Measurements from ENCODE around the gene ANKRD28.
"Not testable (repeated sequence)": the region's sequence is repeated elsewhere in the genome, so short reads cannot be mapped to it uniquely, and the experiment has no call there.

ANKRD28 gene

DNA sequence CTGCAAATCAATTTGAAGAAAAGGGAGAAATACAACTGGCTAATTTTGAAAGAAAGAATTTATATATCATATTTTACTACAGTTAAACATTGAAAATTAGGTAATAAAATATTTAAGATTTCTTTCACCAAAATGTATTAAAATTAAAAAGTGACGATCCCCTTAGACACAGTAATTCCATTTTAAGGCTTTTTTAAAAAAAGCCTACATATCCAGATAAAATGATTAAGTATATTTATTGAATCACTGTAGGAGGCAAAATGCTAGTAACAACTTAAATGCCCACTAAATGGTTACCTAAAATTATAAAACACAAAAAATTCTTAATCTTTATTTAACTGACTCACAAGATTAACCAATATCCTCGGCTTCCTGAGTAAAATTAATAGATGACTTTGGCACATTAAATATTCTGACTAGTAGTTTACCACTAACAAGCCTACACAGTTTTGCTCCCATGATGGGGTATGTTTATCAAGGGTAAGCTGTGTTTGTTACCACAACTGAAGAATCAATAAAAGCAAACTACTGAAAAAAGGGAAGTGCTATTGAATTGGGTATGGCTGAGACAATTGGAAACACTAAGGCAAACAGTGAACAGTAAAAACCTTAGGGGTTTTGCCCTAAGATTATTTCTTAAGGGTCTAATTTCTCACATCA is 28.4 kb downstream of the ANKRD28 start:
- FAIRE-seq, result peak; percentile 14

DNA sequence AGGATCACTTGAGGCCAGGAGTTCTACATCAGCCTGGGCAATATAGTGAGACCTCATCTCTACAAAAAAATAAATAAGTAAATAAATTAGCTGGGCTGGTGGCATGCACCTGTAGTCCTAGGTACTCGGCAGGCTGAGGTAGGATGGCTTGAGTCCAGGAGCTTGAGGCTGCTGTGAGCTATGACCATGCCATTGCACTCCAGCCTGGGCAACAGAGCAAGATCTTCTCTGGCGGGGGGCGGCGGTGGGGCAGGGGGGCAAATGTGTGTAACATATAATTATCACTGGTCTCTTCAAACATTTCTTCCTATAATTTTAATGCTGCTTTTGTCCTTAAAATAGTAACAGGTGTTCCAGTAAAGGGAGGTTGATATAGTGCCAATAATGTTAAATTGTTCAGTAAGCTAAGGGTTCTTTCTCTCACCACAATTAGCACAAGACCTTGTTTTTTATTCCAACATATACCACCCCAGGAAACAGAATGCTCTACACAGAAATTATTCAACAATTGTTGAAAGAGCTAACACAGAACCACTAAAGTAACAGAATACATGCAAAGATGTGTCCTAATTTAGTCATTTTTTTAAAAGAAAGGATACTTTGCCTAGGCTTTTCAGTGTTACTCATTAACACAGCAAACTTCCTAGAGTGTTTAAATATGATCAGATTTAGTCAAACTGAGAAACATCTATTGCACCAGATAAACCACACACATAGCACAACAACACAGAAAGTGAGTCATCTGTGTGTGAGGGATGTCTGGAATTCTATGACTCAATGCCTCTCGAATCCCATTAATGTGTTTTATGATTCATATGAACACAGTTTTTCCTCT is 29.1 kb downstream of the ANKRD28 start:
- no peak for FAIRE-seq

DNA sequence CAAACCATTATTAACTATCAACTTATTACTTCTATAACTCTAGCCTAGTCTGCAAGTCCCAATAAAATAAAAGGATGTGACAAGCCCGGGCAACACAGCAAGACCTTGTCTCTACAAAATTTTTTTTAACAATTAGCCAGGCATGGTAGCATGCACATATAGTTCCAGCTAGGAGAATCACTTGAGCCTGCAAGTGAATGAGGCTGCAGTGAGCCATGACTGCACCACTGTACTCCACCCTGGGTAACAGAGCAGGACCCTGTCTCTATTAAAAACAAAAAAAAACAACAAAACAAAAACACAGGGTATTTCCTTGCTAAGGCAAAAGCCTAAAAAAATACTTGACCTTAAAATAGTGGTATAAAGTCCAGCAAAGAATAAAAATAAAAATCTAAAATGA is 31.4 kb downstream of the ANKRD28 start:
- no peak for FAIRE-seq

DNA sequence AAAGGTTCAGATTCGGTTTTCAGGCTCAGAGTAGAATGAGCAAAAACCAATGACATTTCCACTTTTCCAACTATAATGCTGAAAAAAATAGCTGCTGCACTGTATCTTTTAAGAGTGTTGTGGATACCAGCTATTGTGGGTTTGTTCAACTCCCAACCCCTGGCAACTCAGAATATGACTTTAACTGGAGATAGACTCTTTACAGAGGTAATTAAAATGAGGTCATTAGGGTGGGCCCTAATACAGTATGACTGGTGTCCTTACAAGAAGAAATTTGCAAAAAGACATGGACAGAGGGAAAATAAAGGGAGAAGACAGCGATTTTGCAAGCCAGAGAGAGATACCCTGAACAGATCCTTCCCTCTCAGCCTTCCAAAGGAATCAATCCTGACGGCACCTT is 39.5 kb downstream of the ANKRD28 start:
- no peak for FAIRE-seq

DNA sequence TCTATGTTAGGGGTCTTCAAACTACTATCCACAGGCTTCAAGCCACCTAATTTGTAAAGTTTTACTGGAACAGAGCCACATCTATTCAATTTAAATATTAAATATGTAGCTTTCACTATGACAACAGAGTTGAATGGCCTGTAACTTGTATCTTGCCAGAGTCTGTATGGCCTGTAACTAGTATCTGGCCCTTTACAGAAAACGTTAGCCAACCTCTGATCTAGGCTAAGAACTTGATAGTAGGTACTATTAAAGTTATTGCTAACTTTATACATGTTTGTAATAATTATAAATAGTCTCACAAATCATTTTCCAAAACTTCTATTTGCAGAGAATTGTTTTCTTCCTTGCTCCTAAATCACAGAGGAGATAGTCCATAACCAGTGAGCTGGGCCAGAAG is 40.0 kb downstream of the ANKRD28 start:
- FAIRE-seq, result no peak

DNA sequence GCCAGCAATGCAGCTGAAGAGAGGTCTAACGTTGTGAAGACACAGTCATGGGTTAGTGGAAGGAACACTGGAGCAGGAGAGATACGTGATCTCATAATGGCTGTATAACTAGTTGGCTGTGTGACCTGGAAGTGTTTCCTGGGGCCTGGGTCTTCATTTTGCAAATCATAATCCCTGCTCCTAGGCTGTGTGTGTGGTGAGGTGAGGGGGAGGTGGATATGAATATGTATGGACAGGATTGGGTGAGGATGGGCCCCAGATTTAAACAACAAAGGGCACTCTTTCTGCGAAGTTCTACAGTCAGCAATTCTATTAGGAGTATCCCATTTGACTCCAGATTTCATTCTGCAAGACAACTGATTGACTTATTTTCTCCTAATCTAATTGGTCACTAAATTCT is 41.3 kb downstream of the ANKRD28 start:
- no peak for FAIRE-seq

DNA sequence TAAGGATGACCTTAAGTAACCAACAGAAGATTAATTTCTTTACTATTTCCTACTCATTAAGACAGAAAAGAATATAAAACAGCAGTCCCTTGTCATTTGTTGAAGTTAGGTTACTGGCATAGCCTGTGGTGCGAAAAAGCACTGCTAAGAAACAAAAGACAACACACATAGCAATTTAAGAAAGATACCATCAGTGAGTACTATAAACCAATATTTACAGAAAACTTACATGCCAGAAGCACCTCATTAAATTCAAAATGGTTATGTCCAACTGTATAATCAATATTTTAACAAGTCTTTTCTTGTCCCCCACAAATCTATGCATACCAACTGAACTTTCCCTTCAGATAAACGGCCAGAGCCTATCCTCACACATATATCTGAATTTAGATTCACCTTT is 42.0 kb downstream of the ANKRD28 start:
- FAIRE-seq, result no peak

DNA sequence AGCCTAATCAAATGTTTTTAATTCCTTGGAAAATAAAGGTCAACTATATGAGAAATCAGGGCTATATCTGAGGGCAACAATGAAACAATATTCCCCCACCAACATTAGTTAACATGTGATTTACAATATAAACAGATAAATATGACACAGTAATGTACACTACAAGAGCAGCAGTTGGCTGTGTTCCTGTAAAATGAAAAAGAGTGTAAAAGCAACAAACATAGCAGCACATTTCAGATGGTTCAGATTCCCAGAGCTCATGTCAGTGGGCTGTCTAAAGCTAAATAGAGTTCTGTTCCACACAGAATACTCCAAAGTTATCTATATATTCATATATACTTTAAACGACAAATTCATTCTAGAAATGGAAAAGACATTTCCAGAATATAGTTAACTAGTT is 42.6 kb downstream of the ANKRD28 start:
- FAIRE-seq, result no peak

DNA sequence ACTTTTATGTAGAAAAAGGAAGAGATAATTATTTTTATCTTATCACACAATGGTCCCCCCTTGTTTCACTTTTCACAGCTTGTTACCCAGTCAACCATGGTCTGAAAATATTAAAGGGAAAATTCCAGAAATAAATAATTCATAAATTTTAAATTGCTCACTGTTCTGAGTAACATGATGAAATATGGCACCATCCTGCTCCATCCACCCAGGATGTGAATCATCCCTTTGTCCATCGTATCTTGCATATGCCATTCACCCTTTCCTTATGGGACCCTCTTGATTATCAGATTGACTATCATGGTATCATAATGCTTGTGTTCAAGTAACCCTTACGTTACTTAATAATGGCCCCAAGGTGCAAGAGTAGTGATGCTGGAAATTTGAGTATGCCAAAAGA is 43.7 kb downstream of the ANKRD28 start:
- no peak for FAIRE-seq

DNA sequence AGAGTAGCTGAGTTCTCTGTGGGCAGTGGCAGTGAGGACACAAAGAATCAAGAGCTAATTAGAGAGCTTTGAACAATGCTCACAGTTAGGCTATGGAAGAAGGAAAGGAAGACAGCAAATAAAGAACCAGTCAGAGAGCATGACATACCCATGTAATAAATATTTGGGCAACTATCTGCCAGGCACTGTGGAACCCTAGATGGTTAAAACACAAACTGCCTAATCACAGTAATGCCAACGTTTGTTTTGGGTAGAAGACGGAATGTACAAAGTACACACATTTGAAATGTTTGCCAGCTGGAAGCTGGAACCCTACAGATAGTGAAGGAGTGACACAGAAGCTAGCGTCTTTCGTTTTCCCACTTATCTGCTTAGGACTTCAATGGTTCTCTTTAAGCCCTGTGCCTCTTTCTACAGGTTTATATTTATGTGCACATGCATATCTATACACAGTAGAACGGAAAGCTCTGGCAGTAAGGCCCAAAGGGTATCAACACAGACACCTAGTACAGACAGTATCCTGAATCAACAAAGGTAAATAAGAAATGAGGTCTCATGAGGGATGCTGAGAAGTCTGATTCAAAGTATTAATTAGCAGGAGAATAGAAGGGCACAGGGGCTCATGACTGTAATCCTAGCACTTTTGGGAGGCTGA is 44.6 kb downstream of the ANKRD28 start:
- FAIRE-seq, result no peak

DNA sequence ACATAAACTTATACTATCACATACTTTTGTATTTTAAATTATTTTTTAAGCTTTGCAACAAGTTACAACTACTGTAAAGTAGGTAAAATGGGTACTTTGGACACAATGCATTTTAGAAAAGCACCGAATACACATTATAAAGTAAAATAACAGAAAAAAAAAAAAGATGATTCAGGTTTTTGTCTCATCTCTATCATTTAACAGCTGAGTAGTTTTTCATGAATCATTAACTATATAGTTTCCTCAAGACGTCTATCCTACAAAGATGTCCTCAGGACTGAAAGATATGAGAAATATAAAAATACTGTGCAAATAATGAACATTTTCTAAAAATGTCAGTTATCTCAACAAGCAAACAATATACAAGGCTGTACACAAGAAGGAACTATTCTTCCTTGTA is 46.9 kb downstream of the ANKRD28 start:
- FAIRE-seq, result no peak

DNA sequence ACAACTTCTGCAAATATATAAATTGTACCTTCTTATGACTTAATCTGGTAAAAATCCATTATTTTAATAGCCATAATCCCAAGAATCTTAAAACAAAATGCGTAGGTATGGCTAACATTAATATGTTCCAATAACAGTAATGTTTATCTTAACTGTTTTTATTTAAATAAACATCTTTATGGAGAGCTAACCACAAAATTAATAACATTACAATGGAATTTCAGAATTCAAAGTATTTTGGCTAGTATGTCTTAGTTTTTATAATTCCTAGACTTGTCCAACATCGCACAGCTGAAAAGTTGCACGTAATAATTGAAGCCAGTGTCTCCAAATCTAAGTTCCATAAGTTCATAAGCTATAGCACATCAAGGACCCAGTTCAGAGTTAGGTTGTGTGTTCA is 47.6 kb downstream of the ANKRD28 start:
- FAIRE-seq, result no peak

DNA sequence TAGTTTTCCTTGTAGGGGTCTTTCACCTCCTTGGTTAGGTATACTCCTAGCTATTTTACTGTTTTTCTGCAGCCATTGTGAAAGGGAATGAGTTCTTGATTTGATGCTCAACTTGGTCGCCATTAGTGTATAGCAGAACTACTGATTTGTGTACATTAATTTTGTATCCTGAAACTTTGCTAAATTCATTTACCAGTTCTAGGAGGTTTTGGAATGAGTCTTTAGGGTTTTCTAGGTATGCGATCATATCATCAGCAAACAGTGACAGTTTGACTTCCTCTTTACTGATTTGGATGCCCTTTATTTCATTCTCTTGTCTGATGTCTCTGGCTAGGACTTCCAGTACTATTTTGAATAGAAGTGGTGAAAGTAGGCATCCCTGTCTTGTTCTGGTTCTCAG is 51.9 kb downstream of the ANKRD28 start:
- FAIRE-seq, result not testable (repeated sequence)

DNA sequence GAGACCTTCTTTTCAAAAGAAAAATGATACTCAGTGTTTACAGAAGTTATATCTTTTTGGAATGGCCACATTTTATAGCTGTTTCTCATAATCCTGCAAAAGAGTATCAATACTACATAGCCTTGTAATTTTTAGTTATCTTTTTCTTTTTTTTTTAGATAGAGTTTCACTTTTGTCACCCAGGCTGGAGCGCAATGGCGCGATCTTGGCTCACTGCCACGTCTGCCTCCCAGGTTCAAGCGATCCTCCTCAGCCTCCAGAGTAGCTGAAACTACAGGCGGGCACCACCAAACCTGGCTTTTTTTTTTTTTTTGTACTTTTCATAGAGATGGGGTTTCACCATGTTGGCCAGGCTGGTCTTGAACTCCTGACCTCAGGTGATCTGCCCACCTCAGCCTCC is 53.6 kb downstream of the ANKRD28 start:
- FAIRE-seq, result no peak

DNA sequence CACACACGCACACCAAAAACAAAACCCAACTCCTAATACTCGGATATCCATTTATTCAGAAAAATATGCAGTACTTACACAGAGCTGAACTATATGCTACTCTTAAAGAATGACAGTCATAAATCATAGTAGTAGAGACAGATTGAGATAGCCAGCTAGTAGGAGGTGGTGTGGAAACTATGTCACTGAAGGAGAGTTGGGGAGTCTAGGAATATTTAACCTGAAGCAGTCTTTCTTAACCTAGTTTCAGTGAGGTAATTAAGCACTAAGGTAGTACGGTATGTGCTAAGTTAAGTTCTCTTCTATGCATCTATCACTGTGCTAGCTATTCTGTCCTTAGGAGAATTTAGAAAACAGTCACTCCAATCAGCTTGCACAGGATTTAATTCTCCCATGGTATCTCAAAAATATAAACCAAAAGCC is 54.2 kb downstream of the ANKRD28 start:
- FAIRE-seq, result no peak

DNA sequence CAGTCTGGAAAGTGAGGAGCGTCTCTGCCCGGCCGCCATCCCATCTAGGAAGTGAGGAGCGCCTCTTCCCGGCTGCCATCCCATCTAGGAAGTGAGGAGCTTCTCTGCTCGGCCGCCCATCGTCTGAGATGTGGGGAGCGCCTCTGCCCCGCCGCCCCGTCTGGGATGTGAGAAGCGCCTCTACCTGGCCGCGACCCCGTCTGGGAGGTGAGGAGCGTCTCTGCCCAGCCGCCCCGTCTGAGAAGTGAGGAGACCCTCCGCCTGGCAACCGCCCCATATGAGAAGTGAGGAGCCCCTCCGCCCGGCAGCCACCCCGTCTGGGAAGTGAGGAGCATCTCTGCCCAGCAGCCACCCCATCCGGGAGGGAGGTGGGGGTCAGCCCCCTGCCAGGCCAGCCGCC is 55.5 kb downstream of the ANKRD28 start:
- FAIRE-seq, result not testable (repeated sequence)

DNA sequence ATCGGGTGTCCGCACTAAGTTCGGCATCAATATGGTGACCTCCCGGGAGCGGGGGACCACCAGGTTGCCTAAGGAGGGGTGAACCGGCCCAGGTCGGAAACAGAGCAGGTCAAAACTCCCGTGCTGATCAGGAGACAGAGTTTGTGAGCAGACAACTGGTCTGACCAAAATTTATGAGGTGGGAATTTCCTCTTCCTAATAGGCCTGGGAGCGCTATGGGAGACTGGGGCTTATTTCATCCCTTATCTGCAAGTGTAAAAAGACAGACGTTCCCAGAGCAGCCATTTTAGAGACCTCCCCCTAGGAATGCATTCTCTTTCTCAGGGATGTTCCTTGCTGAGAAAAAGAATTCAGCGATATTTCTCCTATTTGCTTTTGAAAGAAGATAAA is 59.2 kb downstream of the ANKRD28 start:
- not testable (repeated sequence) for FAIRE-seq

DNA sequence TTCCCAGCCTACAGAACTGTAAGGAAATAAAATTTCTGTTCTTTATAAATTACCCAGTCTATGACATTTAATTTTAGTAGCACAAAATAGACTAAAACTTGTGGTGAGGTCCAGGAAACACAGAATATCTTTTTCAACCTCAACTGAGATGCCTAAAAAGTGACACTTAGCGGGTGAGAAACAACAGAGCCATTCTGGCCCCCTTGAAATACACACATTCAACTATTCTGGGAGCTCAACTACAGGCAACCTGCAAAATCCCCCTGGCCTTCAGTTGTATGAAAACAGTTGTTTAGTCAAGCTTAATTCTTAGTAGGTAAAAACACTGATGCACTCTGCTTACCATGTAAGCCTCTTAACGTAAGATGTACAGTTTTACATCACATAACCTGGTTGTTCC is 66.8 kb downstream of the ANKRD28 start:
- no peak for FAIRE-seq

DNA sequence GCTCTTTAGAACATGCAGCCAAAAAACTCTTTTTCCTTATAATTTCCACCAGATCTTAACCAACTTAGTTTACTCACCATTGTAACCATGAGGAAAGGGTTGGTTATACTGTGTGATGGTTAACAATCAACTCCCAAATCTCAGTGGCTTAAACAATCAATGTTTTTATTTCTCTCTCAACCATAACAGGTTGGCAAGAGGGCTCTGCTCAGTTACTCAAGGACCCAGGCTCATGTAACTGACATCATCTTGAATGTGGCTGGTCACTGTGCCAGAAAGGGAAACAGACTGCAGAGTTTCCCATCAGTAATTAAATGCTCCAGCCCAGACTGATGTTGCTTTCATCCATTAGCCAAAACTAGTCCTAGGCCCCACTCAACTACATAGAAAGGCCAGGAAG is 69.0 kb downstream of the ANKRD28 start:
- no peak for FAIRE-seq

DNA sequence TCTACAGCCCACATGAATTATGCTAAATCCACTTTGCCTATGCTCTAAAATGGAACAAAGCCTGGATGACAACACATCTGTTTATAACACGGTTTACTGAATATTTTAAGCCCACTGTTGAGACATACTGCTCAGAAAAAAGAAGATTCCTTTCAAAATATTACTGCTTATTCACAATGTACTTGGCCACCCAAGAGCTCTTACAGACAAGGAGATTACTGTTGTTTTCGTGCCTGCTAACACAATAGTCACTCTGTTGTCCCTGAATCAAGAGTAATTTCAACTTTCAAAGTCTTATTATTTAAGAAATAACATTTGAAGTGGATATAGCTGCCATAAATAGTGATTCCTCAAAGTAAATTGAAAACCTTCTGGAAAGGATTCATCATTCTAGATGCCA is 70.9 kb downstream of the ANKRD28 start:
- FAIRE-seq, result no peak

DNA sequence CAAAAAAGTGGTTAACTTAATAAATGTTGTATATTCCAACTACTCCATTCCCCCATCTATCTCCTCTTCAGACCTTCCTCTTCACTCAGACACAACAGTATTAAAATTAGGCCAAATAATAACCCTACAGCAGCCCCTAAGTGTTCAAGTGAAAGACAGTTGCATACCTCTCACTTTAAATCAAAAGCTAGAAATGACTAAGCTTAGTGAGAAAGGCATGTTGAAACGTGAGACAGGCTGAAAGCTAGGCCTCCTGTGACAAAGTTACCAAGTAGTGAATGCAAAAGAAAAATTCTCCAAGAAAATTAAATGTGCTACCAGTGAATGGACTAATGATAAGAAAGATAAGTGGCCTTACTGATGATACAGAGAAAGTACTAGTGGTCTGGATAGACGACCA is 71.7 kb downstream of the ANKRD28 start:
- no peak for FAIRE-seq

DNA sequence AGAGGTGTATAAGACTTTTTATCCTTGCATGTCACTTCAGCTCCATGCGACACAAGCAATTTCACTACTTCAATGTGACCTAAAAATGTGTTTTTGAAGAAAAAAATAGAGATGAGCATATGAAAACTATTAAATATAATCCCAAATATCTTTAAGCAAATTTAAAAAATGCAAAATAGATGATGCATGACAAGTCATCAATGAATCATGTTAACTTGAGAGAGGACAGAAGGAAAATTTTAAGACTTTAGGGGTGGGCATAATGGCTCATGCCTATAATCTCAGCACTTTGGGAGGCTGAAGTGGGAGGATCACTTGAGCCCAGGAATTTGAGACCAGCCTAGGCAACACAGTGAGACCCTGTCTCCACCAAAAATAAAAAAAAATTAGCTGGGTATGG is 73.3 kb downstream of the ANKRD28 start:
- no peak for FAIRE-seq

DNA sequence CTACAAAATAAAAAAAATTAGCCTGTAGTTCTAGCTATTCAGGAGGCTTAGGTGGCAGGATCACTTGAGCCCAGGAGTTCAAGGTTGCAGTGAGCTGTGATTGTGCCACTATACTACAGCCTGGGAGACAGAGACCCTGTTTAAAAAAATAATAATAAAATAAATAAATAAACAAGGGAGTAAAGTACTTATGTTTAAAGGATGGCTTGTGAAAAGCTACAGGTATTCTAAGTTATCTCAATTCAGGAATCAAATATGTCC is 74.2 kb downstream of the ANKRD28 start:
- no peak for FAIRE-seq

DNA sequence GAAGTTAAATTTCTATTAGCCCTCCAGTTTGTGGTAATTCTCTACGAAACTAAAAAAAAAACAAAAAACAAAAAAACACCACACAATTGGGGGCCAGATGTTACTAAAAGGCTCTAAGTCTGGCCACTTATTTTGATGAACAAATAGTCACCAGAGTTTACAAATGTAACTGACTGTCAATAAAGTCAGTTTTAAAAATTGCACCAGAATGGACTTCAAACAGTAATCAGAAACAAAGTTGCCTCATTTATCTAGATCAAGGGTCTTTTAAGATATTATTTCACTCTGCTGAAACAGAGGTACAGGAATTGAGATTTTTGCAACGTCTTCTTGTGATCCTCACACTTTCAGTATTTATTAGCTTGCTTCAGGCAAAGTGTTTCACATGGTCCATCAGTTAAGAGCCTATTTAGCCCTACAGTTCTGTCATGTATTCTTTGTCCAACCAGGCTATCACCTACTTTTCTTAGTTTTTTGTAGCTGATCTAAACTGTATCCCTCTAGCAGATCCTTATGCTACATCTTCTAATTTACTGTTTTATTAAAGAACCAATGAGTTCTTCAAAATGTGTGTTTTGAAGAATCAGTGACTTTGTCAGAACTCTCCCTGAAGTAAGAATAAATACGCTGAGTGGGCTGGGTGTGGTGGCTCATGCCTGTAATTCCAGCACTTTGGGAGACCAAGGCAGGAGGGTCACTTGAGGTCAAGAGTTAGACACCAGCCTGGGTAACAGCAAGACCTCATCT is 74.7 kb downstream of the ANKRD28 start:
- no peak for FAIRE-seq

Data from colon (tissue), 2 donors.